CD4-positive, alpha-beta T cell (primary cell): ENCODE measurements around the gene PLXNC1. TPM values are rescaled to one million over a fixed set of nuclear protein-coding genes. Genes with fewer than 3 reads are reported as not detected.

ENCODE experiments used
- ATAC-seq: fragments of 200-7000 bp; cut with Tn5 transposase; one replicate; pipeline ENCODE4 v1.10.0; 2022; ENCODE audit warnings: mild to moderate bottlenecking; ENCODE audit not compliant: poor library complexity
- CTCF ChIA-PET: fragments of 350-600 bp; sonication (Branson Sonifier 250); formaldehyde crosslinking; loops from one replicate; lab custom pipeline; 2021; ENCODE audit warnings: antibody characterized with exemption, inconsistent platforms; lab: Charles Lee
- POLR2A ChIA-PET: fragments of 350-600 bp; sonication (Branson Sonifier 250); formaldehyde crosslinking; loops from one replicate; lab custom pipeline; 2021; ENCODE audit warnings: antibody characterized with exemption, inconsistent platforms; lab: Charles Lee
- DNase-seq, 14 experiments: peaks; one replicate each; pipeline ENCODE4 v3.0.0-alpha.2; 2013 to 2020; ENCODE audit warnings: mixed read lengths in 2 of 14
- H3K27ac ChIP-seq, 2 donors: one replicate each; pipeline versions ENCODE4 v1.5.1 to v1.7.0; 2013; ENCODE audit warnings: low read length in 2 of 2, low read depth in 1 of 2, mild to moderate bottlenecking in 1 of 2
- H3K27me3 ChIP-seq, 2 experiments: 1 replicate in 1 of 2; 2 replicates in 1 of 2; pipeline versions ENCODE4 v1.6.1 to v1.7.0; 2013; ENCODE audit warnings: low read length in 2 of 2, control low read depth in 1 of 2, mild to moderate bottlenecking in 1 of 2, moderate library complexity in 1 of 2; ENCODE audit not compliant: insufficient read depth in 2 of 2, control insufficient read depth in 1 of 2
- H3K36me3 ChIP-seq: one replicate; pipeline ENCODE4 v1.6.1; 2013; ENCODE audit warnings: low read length, control low read depth; ENCODE audit not compliant: insufficient read depth
- H3K4me1 ChIP-seq: one replicate; pipeline ENCODE4 v1.6.1; 2013; ENCODE audit warnings: low read length, control low read depth; ENCODE audit not compliant: insufficient read depth
- H3K4me3 ChIP-seq: one replicate; pipeline ENCODE4 v1.5.1; 2013; ENCODE audit warnings: mild to moderate bottlenecking, low read length, moderate library complexity
- H3K9me3 ChIP-seq, 2 experiments: 1 replicate in 1 of 2; 2 replicates in 1 of 2; pipeline versions ENCODE4 v1.6.1 to v1.7.0; 2013; ENCODE audit warnings: low read length in 2 of 2, mild to moderate bottlenecking in 2 of 2, control low read depth in 1 of 2, moderate library complexity in 1 of 2; ENCODE audit not compliant: control insufficient read depth in 1 of 2, insufficient read depth in 1 of 2
- H3K27ac Mint-ChIP-seq: one replicate; pipeline ENCODE4 v1.8.0; 2020; ENCODE audit warnings: mixed read lengths
- H3K27me3 Mint-ChIP-seq: one replicate; pipeline ENCODE4 v1.8.0; 2021; ENCODE audit warnings: mixed read lengths
- H3K36me3 Mint-ChIP-seq: one replicate; pipeline ENCODE4 v1.8.0; 2021; ENCODE audit warnings: low read depth, mixed read lengths
- H3K4me1 Mint-ChIP-seq: one replicate; pipeline ENCODE4 v1.8.0; 2021; ENCODE audit warnings: low read depth, mixed read lengths
- H3K4me3 Mint-ChIP-seq: one replicate; pipeline ENCODE4 v1.8.0; 2020; ENCODE audit warnings: mild to moderate bottlenecking, mixed read lengths
- H3K9me3 Mint-ChIP-seq: one replicate; pipeline ENCODE4 v1.8.0; 2020; ENCODE audit warnings: mixed read lengths
- intact Hi-C, 2 experiments: fragments of 100-400 bp; cut with DNase I in 1 of 2; cut with micrococcal nuclease in 1 of 2; formaldehyde crosslinking; loops; one replicate each; pipeline versions ENCODE4 v1.15.1 to v1.9.0; 2023 to 2025; cut with DNase I, micrococcal nuclease
- total RNA-seq, 174 experiments: library from RNA in 2 of 174; stranded (reverse) in 2 of 174; gene quantifications; one replicate each; pipeline ENCODE4 v1.2.3 and lab custom pipeline; 2021 to 2026
- TF ChIP-seq, protein P1 (sequence below): fragments of 200-600 bp; IDR thresholded peaks from one replicate; pipeline ENCODE4 v1.8.0; 2022; ENCODE audit warnings: antibody characterized with exemption, mild to moderate bottlenecking

The PLXNC1 gene
- total RNA-seq, 2 experiments from 2014 or later: 5.2 to 5.3 TPM

DNA sequence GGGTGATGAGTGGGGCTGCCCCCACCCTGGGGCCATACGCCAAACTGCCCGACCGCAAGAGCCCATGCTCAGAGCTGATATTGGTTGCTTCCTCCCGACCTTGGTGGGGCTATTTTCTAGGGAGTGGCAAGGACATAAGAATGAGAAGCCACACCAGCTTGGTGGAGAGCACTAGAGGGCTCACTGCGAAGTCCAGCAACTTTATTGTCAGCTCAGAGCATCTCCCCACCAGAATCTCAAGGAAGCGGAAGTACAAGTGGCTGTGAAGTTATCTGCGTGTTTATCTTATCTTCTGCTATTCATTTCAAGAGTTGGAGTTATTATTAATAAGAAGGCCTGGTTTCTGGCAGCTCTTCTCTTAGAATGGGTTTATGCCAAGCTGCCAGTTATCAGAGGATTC is 4.9 kb upstream of the PLXNC1 start:
- Mint-ChIP-seq H3K27me3 (no peaks in the 10 kb centered on the region), H3K4me1 (peaks cover 6% of the 10 kb centered on the region), H3K9me3 (no peaks in the 10 kb centered on the region), H3K27ac (no peak overlapping the region), H3K4me3 (no peak overlapping the region), H3K36me3 (no peaks in the 10 kb centered on the region)
- no peaks in the 10 kb centered on the region for H3K36me3 ChIP-seq
- H3K9me3 ChIP-seq: no peaks in the 10 kb centered on the region
- peaks cover 6% of the 10 kb centered on the region for H3K4me1 ChIP-seq
- no peak for DNase-seq
- TF ChIP-seq, protein P1, sequence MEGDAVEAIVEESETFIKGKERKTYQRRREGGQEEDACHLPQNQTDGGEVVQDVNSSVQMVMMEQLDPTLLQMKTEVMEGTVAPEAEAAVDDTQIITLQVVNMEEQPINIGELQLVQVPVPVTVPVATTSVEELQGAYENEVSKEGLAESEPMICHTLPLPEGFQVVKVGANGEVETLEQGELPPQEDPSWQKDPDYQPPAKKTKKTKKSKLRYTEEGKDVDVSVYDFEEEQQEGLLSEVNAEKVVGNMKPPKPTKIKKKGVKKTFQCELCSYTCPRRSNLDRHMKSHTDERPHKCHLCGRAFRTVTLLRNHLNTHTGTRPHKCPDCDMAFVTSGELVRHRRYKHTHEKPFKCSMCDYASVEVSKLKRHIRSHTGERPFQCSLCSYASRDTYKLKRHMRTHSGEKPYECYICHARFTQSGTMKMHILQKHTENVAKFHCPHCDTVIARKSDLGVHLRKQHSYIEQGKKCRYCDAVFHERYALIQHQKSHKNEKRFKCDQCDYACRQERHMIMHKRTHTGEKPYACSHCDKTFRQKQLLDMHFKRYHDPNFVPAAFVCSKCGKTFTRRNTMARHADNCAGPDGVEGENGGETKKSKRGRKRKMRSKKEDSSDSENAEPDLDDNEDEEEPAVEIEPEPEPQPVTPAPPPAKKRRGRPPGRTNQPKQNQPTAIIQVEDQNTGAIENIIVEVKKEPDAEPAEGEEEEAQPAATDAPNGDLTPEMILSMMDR: no peak
- no peaks in the 10 kb centered on the region for H3K27me3 ChIP-seq
- no peak overlapping the region for H3K27ac ChIP-seq
- ChIA-PET CTCF (interaction anchor here (0.5 kb wide), 1 partner anchor 990 kb away, joined by 4 read pairs; no protein-coding TSS in a partner anchor), POLR2A (interaction anchor here (0.8 kb wide), 1 partner anchor 118 kb away, joined by 4 read pairs; no protein-coding TSS in a partner anchor)
- no peak for ATAC-seq
- intact Hi-C loops: loop anchor here in 1 of 2 experiments (10.0 kb wide), 1 partner anchor 1401 kb away; no protein-coding TSS in a partner anchor
- H3K4me3 ChIP-seq: no peak overlapping the region

DNA sequence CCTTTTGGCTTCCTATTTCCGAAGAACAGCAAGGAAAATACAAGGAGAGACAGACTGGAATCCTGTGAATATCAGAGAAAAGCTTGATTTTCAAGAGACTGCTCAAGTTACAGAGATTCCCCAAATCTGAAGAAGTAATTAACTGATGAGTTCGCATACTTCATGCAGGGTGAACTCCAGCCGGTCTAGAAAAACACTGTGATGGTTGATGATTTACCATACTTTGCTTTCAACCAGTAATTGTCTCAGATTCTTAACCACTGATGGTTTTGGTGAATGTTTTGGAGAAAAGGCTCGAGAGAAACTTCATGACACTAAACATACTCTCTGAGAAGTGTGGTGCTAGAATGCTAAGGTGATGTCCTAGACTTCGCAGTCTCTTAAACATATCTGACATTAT is 4.4 kb upstream of the PLXNC1 start:
- no peak for ATAC-seq
- POLR2A ChIA-PET: interaction anchor here (0.8 kb wide), 1 partner anchor 118 kb away, joined by 4 read pairs; no protein-coding TSS in a partner anchor
- no peak overlapping the region for H3K27ac Mint-ChIP-seq
- H3K4me1 ChIP-seq: peaks cover 6% of the 10 kb centered on the region
- no peaks in the 10 kb centered on the region for H3K36me3 Mint-ChIP-seq
- no peaks in the 10 kb centered on the region for H3K36me3 ChIP-seq
- intact Hi-C loops: loop anchor here in 1 of 2 experiments (10.0 kb wide), 1 partner anchor 1401 kb away; no protein-coding TSS in a partner anchor
- CTCF ChIA-PET: interaction anchor here (0.5 kb wide), 1 partner anchor 991 kb away, joined by 4 read pairs; no protein-coding TSS in a partner anchor
- no peaks in the 10 kb centered on the region for H3K27me3 ChIP-seq
- no peak overlapping the region for H3K4me3 ChIP-seq
- H3K27me3 Mint-ChIP-seq: no peaks in the 10 kb centered on the region
- no peaks in the 10 kb centered on the region for H3K9me3 ChIP-seq
- H3K9me3 Mint-ChIP-seq: no peaks in the 10 kb centered on the region
- DNase-seq: no peak
- H3K4me1 Mint-ChIP-seq: peaks cover 6% of the 10 kb centered on the region
- no peak overlapping the region for H3K27ac ChIP-seq
- H3K4me3 Mint-ChIP-seq: no peak overlapping the region
- TF ChIP-seq, protein P1: no peak

DNA sequence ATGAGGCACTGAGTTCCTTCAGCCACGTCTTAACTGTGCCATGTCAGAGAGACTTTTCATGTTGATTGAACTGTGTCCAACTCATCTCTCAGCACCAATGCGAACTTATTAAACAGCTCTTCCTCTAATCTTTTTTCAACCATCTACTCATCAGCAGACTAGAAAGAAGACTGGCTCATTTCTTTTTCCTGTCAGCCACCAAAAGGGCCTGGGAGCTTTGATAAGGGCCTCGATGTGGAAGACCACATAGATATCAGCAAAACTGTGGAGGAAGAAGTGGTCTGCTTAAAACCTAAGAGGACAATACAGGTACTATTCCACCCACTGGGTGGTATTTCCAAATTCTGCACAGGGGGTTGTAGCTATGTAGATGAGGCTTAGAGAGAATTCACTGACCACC is 3.6 kb upstream of the PLXNC1 start:
- Mint-ChIP-seq H3K4me3 (no peak overlapping the region), H3K27me3 (no peaks in the 10 kb centered on the region), H3K27ac (no peak overlapping the region), H3K9me3 (no peaks in the 10 kb centered on the region), H3K36me3 (no peaks in the 10 kb centered on the region), H3K4me1 (peaks cover 6% of the 10 kb centered on the region)
- H3K9me3 ChIP-seq: no peaks in the 10 kb centered on the region
- no peak overlapping the region for H3K27ac ChIP-seq
- DNase-seq (no peak), ATAC-seq (no peak)
- no peak overlapping the region for H3K4me3 ChIP-seq
- H3K4me1 ChIP-seq: peaks cover 9% of the 10 kb centered on the region
- no peaks in the 10 kb centered on the region for H3K36me3 ChIP-seq
- CTCF ChIA-PET: interaction anchor here (0.9 to 1.2 kb wide), 2 partner anchors 70 to 159 kb away, joined by 3 read pairs; no protein-coding TSS in a partner anchor
- intact Hi-C loops: loop anchor here (5.0 to 10.0 kb wide), 6 partner anchors 118 to 1400 kb away; partner anchors contain the start of gene CEP83 (in 1 of the 2)
- no peaks in the 10 kb centered on the region for H3K27me3 ChIP-seq
- TF ChIP-seq, protein P1: no peak
- POLR2A ChIA-PET: no interaction called here
